Liver (tissue), 3 donors: ENCODE data around the gene TCERG1.

Source experiments
- CTCF ChIP-seq: fragments of 150-350 bp; IDR thresholded peaks from 2 replicates; pipeline ENCODE4 v1.5.1; 2017; ENCODE audit warnings: improper control_type of control experiment, low read depth, low read length; ENCODE audit not compliant: missing input control
- EGR1 ChIP-seq, 2 donors: IDR thresholded peaks; 2 replicates each; pipeline ENCODE4 v1.6.1; 2016 to 2018; ENCODE audit warnings: antibody characterized with exemption in 2 of 2, low read depth in 2 of 2
- FOXA1 ChIP-seq: IDR thresholded peaks from 2 replicates; pipeline ENCODE4 v1.6.1; 2016; ENCODE audit warnings: antibody characterized with exemption
- HNF4A ChIP-seq, 2 donors: conservative IDR thresholded peaks; 2 replicates each; pipeline ENCODE4 v1.6.1; 2016; ENCODE audit warnings: antibody characterized with exemption in 2 of 2, mild to moderate bottlenecking in 2 of 2
- HNF4G ChIP-seq: IDR thresholded peaks from 2 replicates; pipeline ENCODE4 v1.6.1; 2016; ENCODE audit warnings: antibody characterized with exemption
- JUND ChIP-seq, 2 donors: IDR thresholded peaks; 2 replicates each; pipeline ENCODE4 v1.6.1; 2016; ENCODE audit warnings: antibody characterized with exemption in 2 of 2
- RAD21 ChIP-seq, 2 donors: IDR thresholded peaks; 2 replicates each; pipeline ENCODE4 v1.6.1; 2016; ENCODE audit warnings: antibody characterized with exemption in 2 of 2, mild to moderate bottlenecking in 2 of 2
- REST ChIP-seq: IDR thresholded peaks from 2 replicates; pipeline ENCODE4 v1.6.1; 2016; ENCODE audit warnings: antibody characterized with exemption, mild to moderate bottlenecking
- SP1 ChIP-seq: IDR thresholded peaks from 2 replicates; pipeline ENCODE4 v1.6.1; 2018; ENCODE audit warnings: antibody characterized with exemption, mild to moderate bottlenecking
- TAF1 ChIP-seq: conservative IDR thresholded peaks from 2 replicates; pipeline ENCODE4 v1.6.1; 2016; ENCODE audit warnings: antibody characterized with exemption, mild to moderate bottlenecking
- TF ChIP-seq, protein P1 (sequence below): IDR thresholded peaks from 2 replicates; pipeline ENCODE4 v1.6.1; 2016; ENCODE audit warnings: antibody characterized with exemption
- donor health status: healthy.
- donor health status: healthy.

DNA sequence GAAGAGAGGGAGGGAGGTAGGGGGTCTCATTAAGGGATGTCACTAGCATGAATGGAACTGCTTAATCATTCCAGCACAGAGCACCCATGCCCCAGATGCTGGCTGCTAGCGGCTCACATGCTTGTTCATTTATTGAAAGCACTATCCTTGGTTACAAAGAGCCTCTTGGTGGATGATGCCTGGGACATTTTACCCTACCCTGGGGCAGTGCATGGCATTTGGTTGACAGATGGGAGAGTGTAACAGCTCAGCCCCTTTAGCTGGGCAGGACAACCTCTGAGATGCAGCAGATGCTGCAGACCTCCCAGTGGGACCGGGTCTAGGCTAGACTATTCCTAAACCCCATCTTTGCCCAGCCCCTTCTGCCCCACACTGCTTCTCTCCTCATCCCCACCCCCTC, 46.9 kb upstream of the TCERG1 start:
- TF ChIP-seq CTCF (no peak), JUND (IDR thresholded peaks at IDR 0.05) (no peak), RAD21 (IDR thresholded peaks at IDR 0.05) (no peak), EGR1 (IDR thresholded peaks at IDR 0.05; ENCODE audit: low read depth in 2 of 2) (no peak), TAF1 (no peak), HNF4G (no peak), SP1 (no peak), FOXA1 (no peak), HNF4A (conservative IDR thresholded peaks at IDR 0.05) (no peak), REST (no peak)
- TF ChIP-seq, protein P1, sequence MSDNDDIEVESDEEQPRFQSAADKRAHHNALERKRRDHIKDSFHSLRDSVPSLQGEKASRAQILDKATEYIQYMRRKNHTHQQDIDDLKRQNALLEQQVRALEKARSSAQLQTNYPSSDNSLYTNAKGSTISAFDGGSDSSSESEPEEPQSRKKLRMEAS: no peak
